ENCODE results near the gene ARHGAP11B.

- TF ChIP-seq POLR2A (IDR thresholded peaks at IDR 0.05) (no peak), CTCF (IDR thresholded peaks at IDR 0.05) (no peak)
Observed at GRCh38 chr15:30650012-30650929, 24.3 kb downstream of the ARHGAP11B start.

Measured in right lobe of liver (tissue), 4 donors.